WI38 (cell line): ENCODE results near the gene CDH23.

ENCODE experiments used
- H3K4me3 ChIP-seq: 2 replicates; pipeline ENCODE4 v1.5.1; 2011; ENCODE audit warnings: low read depth, mild to moderate bottlenecking, control low read depth, low read length
- CTCF ChIP-seq: IDR thresholded peaks from 2 replicates; pipeline ENCODE4 v1.5.1; 2012; ENCODE audit warnings: low read depth, mild to moderate bottlenecking, control low read depth, low read length

The CDH23 gene

GRCh38 chr10:71694039-71694501 is 297.4 kb downstream of the CDH23 start:
- H3K4me3 ChIP-seq = no peak overlapping the region
- TF ChIP-seq CTCF = no peak

GRCh38 chr10:71694567-71694968 is 297.8 kb downstream of the CDH23 start:
- no peak for TF ChIP-seq CTCF
- H3K4me3 ChIP-seq = no peak overlapping the region

- no peak for TF ChIP-seq CTCF
- no peak overlapping the region for H3K4me3 ChIP-seq
Observed at GRCh38 chr10:71695502-71696476, 299.1 kb downstream of the CDH23 start.

GRCh38 chr10:71696628-71697326 is 300.1 kb downstream of the CDH23 start:
- TF ChIP-seq CTCF = peak; percentile 98
- no peak overlapping the region for H3K4me3 ChIP-seq

- TF ChIP-seq CTCF = no peak
- H3K4me3 ChIP-seq = no peak overlapping the region
Observed at GRCh38 chr10:71697938-71698709, 301.4 kb downstream of the CDH23 start.

GRCh38 chr10:71698737-71699136 is 302.0 kb downstream of the CDH23 start:
- no peak for TF ChIP-seq CTCF
- no peak overlapping the region for H3K4me3 ChIP-seq
